MCF 10A (cell line): ENCODE results near the gene HIBCH. TPM values are rescaled to one million over a fixed set of nuclear protein-coding genes. Genes with fewer than 3 reads are reported as not detected.

Source experiments
- BruUV-seq: library from RNA; stranded (reverse); fragments of 400-500 nt; replicated peaks from 2 replicates; lab custom pipeline; 2021; lab: Mats Ljungman, UMichigan
- CTCF ChIA-PET: fragments of 300-600 bp; sonication (Branson Sonifier 250); formaldehyde crosslinking; extraction: SDS; loops from one replicate; lab custom pipeline; 2021; ENCODE audit warnings: antibody characterized with exemption, inconsistent platforms; lab: Yijun Ruan, JAX
- POLR2A ChIA-PET: fragments of 300-600, 350-650 bp; sonication (Branson Sonifier 250); formaldehyde crosslinking; extraction: SDS; loops from one replicate; lab custom pipeline; 2020; ENCODE audit warnings: antibody characterized with exemption, inconsistent platforms; lab: Yijun Ruan, JAX
- DNase-seq: peaks from one replicate; pipeline ENCODE4 v3.0.0-alpha.2; 2018; ENCODE audit not compliant: unreplicated experiment
- H3K27ac Mint-ChIP-seq: one replicate; pipeline ENCODE4 v1.8.0; 2022; ENCODE audit warnings: mild to moderate bottlenecking, low read depth, mixed read lengths; ENCODE audit not compliant: unreplicated experiment
- H3K27me3 Mint-ChIP-seq: one replicate; pipeline ENCODE4 v1.8.0; 2022; ENCODE audit warnings: mixed read lengths; ENCODE audit not compliant: insufficient read depth, unreplicated experiment
- H3K36me3 Mint-ChIP-seq: one replicate; pipeline ENCODE4 v1.8.0; 2022; ENCODE audit warnings: mild to moderate bottlenecking, moderate library complexity, mixed read lengths; ENCODE audit not compliant: insufficient read depth, unreplicated experiment
- H3K4me1 Mint-ChIP-seq: one replicate; pipeline ENCODE4 v1.8.0; 2022; ENCODE audit warnings: mixed read lengths; ENCODE audit not compliant: insufficient read depth, unreplicated experiment
- H3K4me3 Mint-ChIP-seq: one replicate; pipeline ENCODE4 v1.8.0; 2022; ENCODE audit warnings: mild to moderate bottlenecking, moderate library complexity, mixed read lengths; ENCODE audit not compliant: unreplicated experiment
- H3K9me3 Mint-ChIP-seq: one replicate; pipeline ENCODE4 v1.8.0; 2022; ENCODE audit warnings: mixed read lengths; ENCODE audit not compliant: unreplicated experiment
- intact Hi-C: fragments of 100-400 bp; cut with micrococcal nuclease; formaldehyde crosslinking; loops from 2 replicates; pipeline ENCODE4 v1.14.1; 2022
- total RNA-seq: library from RNA; stranded (reverse); gene quantifications from 2 replicates; pipeline ENCODE4 v1.2.3, GENCODE V29; 2022
- TF ChIP-seq, protein P1 (sequence below): fragments of 200-600 bp; IDR thresholded peaks from one replicate; pipeline ENCODE4 v1.8.0; 2022; ENCODE audit warnings: antibody characterized with exemption, mild to moderate bottlenecking; ENCODE audit not compliant: unreplicated experiment

Gene HIBCH
- total RNA-seq, 1 experiment from 2014 or later = 14.7 TPM

DNA sequence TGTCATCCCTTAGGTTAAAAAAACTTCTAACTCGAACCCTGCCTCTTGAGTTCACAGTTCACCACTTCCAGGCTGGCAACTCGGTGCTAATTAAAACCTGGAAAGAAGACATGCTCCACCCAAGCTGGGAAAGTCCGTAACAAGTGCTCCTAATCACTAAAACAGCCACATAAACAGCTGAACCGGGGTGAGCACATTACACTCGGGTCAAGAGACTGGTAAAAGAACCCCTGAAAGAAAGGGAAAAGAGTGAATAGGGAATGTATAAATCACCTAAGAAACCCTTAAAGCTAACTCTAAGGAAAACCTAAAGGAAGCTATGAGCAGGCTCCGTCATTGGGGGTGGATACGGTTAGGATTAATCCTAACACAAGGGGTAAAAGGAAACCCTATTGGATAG lies 102.0 kb downstream of the HIBCH start:
- peaks cover 9% of the 10 kb centered on the region for H3K36me3 Mint-ChIP-seq
- peaks cover 5% of the 10 kb centered on the region for H3K4me1 Mint-ChIP-seq
- ChIA-PET POLR2A (interaction anchor here (0.7 kb wide), 1 partner anchor 56 kb away, joined by 3 read pairs; no protein-coding TSS in a partner anchor), CTCF (interaction anchor here (0.7 kb wide), 1 partner anchor 12 kb away, joined by 3 read pairs; no protein-coding TSS in a partner anchor)
- BruUV-seq = no TSS peak
- no peaks in the 10 kb centered on the region for H3K27me3 Mint-ChIP-seq
- H3K9me3 Mint-ChIP-seq = no peaks in the 10 kb centered on the region
- TF ChIP-seq, protein P1, sequence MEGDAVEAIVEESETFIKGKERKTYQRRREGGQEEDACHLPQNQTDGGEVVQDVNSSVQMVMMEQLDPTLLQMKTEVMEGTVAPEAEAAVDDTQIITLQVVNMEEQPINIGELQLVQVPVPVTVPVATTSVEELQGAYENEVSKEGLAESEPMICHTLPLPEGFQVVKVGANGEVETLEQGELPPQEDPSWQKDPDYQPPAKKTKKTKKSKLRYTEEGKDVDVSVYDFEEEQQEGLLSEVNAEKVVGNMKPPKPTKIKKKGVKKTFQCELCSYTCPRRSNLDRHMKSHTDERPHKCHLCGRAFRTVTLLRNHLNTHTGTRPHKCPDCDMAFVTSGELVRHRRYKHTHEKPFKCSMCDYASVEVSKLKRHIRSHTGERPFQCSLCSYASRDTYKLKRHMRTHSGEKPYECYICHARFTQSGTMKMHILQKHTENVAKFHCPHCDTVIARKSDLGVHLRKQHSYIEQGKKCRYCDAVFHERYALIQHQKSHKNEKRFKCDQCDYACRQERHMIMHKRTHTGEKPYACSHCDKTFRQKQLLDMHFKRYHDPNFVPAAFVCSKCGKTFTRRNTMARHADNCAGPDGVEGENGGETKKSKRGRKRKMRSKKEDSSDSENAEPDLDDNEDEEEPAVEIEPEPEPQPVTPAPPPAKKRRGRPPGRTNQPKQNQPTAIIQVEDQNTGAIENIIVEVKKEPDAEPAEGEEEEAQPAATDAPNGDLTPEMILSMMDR = no peak
- intact Hi-C loops = no loop called here
- no peak overlapping the region for H3K4me3 Mint-ChIP-seq
- no peak overlapping the region for H3K27ac Mint-ChIP-seq
- no peak for DNase-seq

DNA sequence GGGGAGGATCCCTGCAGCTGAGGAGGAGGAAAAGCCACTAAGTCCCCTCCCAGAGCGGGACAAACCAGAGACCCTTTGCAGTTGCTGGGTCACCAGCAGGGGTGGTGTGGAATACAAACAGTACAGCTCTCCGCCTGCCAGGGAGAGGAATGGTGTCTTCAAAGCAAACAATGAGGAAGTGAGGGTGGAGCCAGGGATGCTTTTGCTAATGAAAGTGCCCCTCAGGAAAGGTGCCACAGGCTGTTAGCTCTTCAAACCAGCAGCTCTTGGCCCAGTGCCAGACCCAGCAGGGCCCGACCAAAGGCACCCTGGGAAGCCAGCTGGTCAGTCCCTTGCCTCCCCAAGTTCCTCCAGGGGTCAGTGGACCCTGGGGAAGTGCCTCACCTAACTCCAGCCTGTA lies 102.8 kb downstream of the HIBCH start:
- peak; percentile 20 for DNase-seq
- intact Hi-C loops = no loop called here
- TF ChIP-seq, protein P1 = no peak
- peaks cover 4% of the 10 kb centered on the region for H3K36me3 Mint-ChIP-seq
- POLR2A ChIA-PET = interaction anchor here (0.7 kb wide), 1 partner anchor 56 kb away, joined by 3 read pairs; no protein-coding TSS in a partner anchor
- no TSS peak for BruUV-seq
- no peak overlapping the region for H3K4me3 Mint-ChIP-seq
- H3K4me1 Mint-ChIP-seq = peaks cover 5% of the 10 kb centered on the region
- CTCF ChIA-PET = no interaction called here
- H3K27ac Mint-ChIP-seq = no peak overlapping the region
- no peaks in the 10 kb centered on the region for H3K9me3 Mint-ChIP-seq
- no peaks in the 10 kb centered on the region for H3K27me3 Mint-ChIP-seq

DNA sequence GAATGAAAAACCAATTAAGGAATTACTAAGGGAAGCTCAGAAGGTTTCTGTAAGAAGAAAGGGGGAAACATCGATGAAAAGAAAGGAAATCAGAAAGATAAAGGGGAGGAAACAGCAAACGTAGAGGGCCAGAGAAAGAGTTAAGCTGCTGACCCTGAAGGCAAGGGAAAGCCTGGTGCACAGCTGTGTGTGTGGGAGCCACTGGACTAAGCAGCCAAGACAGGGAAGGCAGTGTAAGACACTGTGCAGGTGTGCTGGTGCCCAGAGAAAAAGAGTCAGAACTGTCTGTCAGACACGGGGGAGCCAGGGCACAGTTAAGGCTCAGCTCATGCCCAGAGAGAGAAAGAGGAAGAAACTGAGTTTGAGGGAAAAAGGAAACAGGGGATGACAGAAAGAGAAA lies 104.0 kb downstream of the HIBCH start:
- DNase-seq = no peak
- ChIA-PET CTCF (interaction anchor here (0.8 kb wide), 1 partner anchor 126 kb away, joined by 3 read pairs; no protein-coding TSS in a partner anchor), POLR2A (no interaction called here)
- no peak overlapping the region for H3K27ac Mint-ChIP-seq
- H3K36me3 Mint-ChIP-seq = no peaks in the 10 kb centered on the region
- no peak overlapping the region for H3K4me3 Mint-ChIP-seq
- H3K4me1 Mint-ChIP-seq = no peaks in the 10 kb centered on the region
- TF ChIP-seq, protein P1 = no peak
- H3K27me3 Mint-ChIP-seq = no peaks in the 10 kb centered on the region
- BruUV-seq = no TSS peak
- no peaks in the 10 kb centered on the region for H3K9me3 Mint-ChIP-seq
- intact Hi-C loops = no loop called here

DNA sequence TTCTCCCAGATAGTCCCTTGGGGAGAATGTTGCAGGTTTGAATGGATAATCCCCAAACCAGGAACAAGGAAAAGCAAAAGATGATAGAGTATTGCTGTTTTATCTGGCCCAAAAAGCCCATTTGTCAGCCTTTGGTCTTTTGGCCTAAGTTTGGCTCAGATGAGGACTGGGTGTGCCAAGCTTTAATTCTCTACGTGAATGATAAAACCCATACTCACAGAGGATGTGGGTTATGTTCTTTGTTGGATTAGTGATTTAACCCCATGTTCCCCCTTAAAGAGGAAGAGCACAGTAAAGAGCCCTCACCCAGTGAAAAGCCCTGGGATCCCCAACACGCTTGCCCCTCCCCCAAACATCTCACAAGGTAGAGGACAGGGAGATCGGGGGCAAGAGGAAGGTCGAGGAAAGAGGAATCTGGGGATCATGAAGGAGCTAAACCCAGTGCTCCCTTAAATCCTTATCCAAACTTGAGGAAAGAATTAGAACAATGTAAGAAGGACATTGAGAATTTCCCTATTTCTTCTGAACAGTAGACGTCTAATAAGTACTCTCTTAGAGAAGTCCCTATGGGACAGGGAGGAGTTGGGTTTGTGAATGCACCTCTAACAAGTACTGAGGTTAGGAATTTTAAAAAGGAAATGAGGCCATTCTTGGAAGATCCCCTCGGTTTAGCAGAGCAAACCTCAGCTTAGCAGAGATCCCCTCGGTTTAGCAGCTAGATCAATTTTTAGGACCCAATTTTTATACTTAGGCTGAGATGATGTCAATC lies 105.0 kb downstream of the HIBCH start:
- no peak for DNase-seq
- ChIA-PET POLR2A (no interaction called here), CTCF (interaction anchor here (0.6 kb wide), 1 partner anchor 611 kb away, joined by 3 read pairs; no protein-coding TSS in a partner anchor)
- intact Hi-C loops = no loop called here
- no peaks in the 10 kb centered on the region for H3K9me3 Mint-ChIP-seq
- H3K4me1 Mint-ChIP-seq = no peaks in the 10 kb centered on the region
- H3K4me3 Mint-ChIP-seq = no peak overlapping the region
- no peak overlapping the region for H3K27ac Mint-ChIP-seq
- no peaks in the 10 kb centered on the region for H3K27me3 Mint-ChIP-seq
- TF ChIP-seq, protein P1 = no peak
- no peaks in the 10 kb centered on the region for H3K36me3 Mint-ChIP-seq
- no TSS peak for BruUV-seq
